Measurements from ENCODE around the gene OR4F15.
"Not testable (repeated sequence)": the region's sequence is repeated elsewhere in the genome, so short reads cannot be mapped to it uniquely, and the experiment has no call there.

Gene OR4F15

GRCh38 chr15:101781928-101782327 is 30.1 kb upstream of the OR4F15 start:
- H3K4me3 ChIP-seq (ENCODE audit: control insufficient read depth, low read depth, low read length): no peak overlapping the region
- no peak for TF ChIP-seq CTCF (conservative IDR thresholded peaks at IDR 0.05; ENCODE audit: control insufficient read depth, insufficient read depth, low read depth, low read length)
- no peak for DNase-seq (ENCODE audit: low read depth)

GRCh38 chr15:101784644-101785043 is 27.4 kb upstream of the OR4F15 start:
- no peak overlapping the region for H3K4me3 ChIP-seq (ENCODE audit: control insufficient read depth, low read depth, low read length)
- no peak for DNase-seq (ENCODE audit: low read depth)
- TF ChIP-seq CTCF (conservative IDR thresholded peaks at IDR 0.05; ENCODE audit: control insufficient read depth, insufficient read depth, low read depth, low read length): no peak

GRCh38 chr15:101786422-101786821 is 25.6 kb upstream of the OR4F15 start:
- H3K4me3 ChIP-seq (ENCODE audit: control insufficient read depth, low read depth, low read length); DNase-seq (ENCODE audit: low read depth): not testable (repeated sequence)

- DNase-seq (ENCODE audit: low read depth): not testable (repeated sequence)
Measured at GRCh38 chr15:101788001-101788400, 24.0 kb upstream of the OR4F15 start.

GRCh38 chr15:101788503-101789269 is 23.3 kb upstream of the OR4F15 start:
- H3K4me3 ChIP-seq (ENCODE audit: control insufficient read depth, low read depth, low read length): not testable (repeated sequence)

More at GRCh38 chr15:101788001-101788400, 24.0 kb upstream of the OR4F15 start:
- not testable (repeated sequence) for H3K4me3 ChIP-seq (ENCODE audit: control insufficient read depth, low read depth, low read length)

GRCh38 chr15:101790748-101791147 is 21.3 kb upstream of the OR4F15 start:
- not testable (repeated sequence) for H3K4me3 ChIP-seq (ENCODE audit: control insufficient read depth, low read depth, low read length); DNase-seq (ENCODE audit: low read depth)

More at GRCh38 chr15:101788503-101789269, 23.3 kb upstream of the OR4F15 start:
- DNase-seq (ENCODE audit: low read depth): not testable (repeated sequence)

GRCh38 chr15:101793981-101794380 is 18.0 kb upstream of the OR4F15 start:
- H3K4me3 ChIP-seq (ENCODE audit: control insufficient read depth, low read depth, low read length); DNase-seq (ENCODE audit: low read depth): not testable (repeated sequence)

- H3K4me3 ChIP-seq (ENCODE audit: control insufficient read depth, low read depth, low read length): no peak overlapping the region
- TF ChIP-seq CTCF (conservative IDR thresholded peaks at IDR 0.05; ENCODE audit: control insufficient read depth, insufficient read depth, low read depth, low read length): no peak
- peak; percentile 81 for DNase-seq (ENCODE audit: low read depth)
Measured at GRCh38 chr15:101795455-101795854, 16.5 kb upstream of the OR4F15 start.

GRCh38 chr15:101799665-101800064 is 12.3 kb upstream of the OR4F15 start:
- DNase-seq (ENCODE audit: low read depth): peak; percentile 5
- H3K4me3 ChIP-seq (ENCODE audit: control insufficient read depth, low read depth, low read length): no peak overlapping the region
- no peak for TF ChIP-seq CTCF (conservative IDR thresholded peaks at IDR 0.05; ENCODE audit: control insufficient read depth, insufficient read depth, low read depth, low read length)
